ENCODE data around the gene UBE2D1. TPM values are rescaled to one million over a fixed set of nuclear protein-coding genes. Genes with fewer than 3 reads are reported as not detected.
A peak's percentile ranks its signal among the peaks of the same experiment; 100 is the strongest.

UBE2D1 gene
- total RNA-seq, 1 donor = 20.3 TPM

DNA sequence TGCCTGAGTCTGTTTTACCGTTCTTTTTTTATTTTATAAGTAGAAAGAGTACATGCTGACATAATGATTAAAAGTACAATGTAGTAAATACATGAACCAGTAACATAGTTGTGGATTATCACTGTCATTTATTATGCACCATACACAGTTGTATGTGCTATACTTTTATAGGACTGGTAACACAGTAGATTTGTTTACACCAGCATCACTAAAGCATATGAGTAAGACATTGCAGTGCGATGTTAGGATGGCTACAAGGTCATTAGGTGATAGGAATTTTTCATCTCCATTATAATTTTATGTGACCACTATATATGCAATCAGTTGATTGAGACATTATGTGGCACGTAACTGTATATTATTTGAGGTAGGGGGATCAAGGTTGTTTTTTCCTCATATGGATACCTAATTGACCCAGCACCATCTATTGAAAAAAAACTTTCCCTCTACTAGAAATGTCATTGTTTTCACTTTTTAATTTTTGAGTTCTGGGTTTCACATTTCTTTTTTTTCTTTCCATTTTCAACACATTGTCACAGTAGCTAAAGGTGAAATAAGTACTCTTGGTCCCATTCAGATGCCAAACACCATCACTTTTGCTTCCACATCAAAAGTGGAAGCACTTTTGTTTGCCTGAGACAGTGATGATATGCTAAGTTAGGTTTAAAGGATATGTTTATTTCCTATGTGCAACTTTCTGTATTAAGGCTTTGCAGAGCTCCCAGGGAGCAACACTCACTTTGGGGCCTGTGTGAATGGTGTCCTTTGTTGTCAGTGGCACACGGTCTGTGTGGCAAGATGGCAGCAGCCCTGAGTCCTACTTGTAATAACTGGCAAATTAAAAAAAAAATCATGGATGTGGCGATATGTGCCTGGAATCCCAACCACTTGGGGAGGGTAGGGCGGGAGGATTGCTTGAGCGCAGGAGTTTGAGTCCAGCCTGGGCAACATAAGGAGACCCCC is 17.1 kb downstream of the UBE2D1 start:
- Histone ChIP-seq H3K27me3 (ENCODE audit: insufficient read depth, low read length) (no peaks in the 10 kb centered on the region), H2AFZ (ENCODE audit: low read length) (no peak overlapping the region), H4K20me1 (ENCODE audit: insufficient read depth, low read length) (peaks cover 16% of the 10 kb centered on the region), H3K4me3 (ENCODE audit: insufficient read depth, low read length) (no peak overlapping the region), H3K36me3 (ENCODE audit: insufficient read depth, low read length) (no peaks in the 10 kb centered on the region), H3K4me1 (ENCODE audit: insufficient read depth, low read length) (no peaks in the 10 kb centered on the region), H3K27ac (ENCODE audit: low read depth, low read length) (no peak overlapping the region), H3K79me2 (ENCODE audit: insufficient read depth, low read length) (peaks cover 42% of the 10 kb centered on the region), H3K4me2 (ENCODE audit: insufficient read depth, low read length) (no peak overlapping the region), H3K9me3 (ENCODE audit: low read depth, low read length) (no peaks in the 10 kb centered on the region)
- no peak for DNase-seq (ENCODE audit: insufficient read length, low spot score, missing footprints)
- TF ChIP-seq, protein P1, sequence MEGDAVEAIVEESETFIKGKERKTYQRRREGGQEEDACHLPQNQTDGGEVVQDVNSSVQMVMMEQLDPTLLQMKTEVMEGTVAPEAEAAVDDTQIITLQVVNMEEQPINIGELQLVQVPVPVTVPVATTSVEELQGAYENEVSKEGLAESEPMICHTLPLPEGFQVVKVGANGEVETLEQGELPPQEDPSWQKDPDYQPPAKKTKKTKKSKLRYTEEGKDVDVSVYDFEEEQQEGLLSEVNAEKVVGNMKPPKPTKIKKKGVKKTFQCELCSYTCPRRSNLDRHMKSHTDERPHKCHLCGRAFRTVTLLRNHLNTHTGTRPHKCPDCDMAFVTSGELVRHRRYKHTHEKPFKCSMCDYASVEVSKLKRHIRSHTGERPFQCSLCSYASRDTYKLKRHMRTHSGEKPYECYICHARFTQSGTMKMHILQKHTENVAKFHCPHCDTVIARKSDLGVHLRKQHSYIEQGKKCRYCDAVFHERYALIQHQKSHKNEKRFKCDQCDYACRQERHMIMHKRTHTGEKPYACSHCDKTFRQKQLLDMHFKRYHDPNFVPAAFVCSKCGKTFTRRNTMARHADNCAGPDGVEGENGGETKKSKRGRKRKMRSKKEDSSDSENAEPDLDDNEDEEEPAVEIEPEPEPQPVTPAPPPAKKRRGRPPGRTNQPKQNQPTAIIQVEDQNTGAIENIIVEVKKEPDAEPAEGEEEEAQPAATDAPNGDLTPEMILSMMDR (IDR thresholded peaks at IDR 0.05; ENCODE audit: extremely low read depth, low read depth, low read length) = no peak

DNA sequence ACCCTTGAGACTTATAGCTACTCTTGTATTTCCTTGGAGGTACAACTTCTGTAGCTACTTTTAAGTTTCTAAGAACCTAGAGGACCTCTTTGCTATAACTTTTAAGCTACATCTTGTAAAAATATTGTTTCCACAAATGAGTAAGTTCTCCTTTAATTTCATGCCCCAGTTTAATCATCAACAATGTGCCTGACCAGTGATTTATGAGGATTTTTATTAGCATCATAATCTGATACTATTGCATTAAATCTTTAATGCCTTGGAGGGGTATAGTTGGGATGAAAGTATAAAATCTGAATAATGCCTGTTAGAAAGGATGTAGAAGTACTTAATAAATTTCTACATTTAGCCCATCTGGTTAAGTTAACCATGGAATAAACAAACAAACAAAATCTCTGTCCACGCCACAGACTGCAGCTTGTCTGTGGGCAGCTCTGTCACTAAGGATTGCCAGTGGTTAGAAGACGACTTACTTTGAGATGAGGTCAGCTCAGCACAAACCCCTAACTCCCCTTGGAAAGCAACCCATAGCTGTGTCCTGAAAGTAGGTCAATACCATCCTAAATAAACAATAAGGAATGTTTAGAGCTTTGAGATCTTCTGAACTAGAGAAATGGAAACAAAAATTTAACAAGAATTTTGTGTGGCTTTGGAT is 18.3 kb downstream of the UBE2D1 start:
- Histone ChIP-seq H3K79me2 (ENCODE audit: insufficient read depth, low read length) (peaks cover 39% of the 10 kb centered on the region), H2AFZ (ENCODE audit: low read length) (no peak overlapping the region), H3K9me3 (ENCODE audit: low read depth, low read length) (no peaks in the 10 kb centered on the region), H3K27ac (ENCODE audit: low read depth, low read length) (no peak overlapping the region), H3K36me3 (ENCODE audit: insufficient read depth, low read length) (no peaks in the 10 kb centered on the region), H3K4me2 (ENCODE audit: insufficient read depth, low read length) (no peak overlapping the region), H3K4me1 (ENCODE audit: insufficient read depth, low read length) (no peaks in the 10 kb centered on the region), H3K27me3 (ENCODE audit: insufficient read depth, low read length) (no peaks in the 10 kb centered on the region), H3K4me3 (ENCODE audit: insufficient read depth, low read length) (no peak overlapping the region), H4K20me1 (ENCODE audit: insufficient read depth, low read length) (peaks cover 16% of the 10 kb centered on the region)
- peak; percentile 57 for DNase-seq (ENCODE audit: insufficient read length, low spot score, missing footprints)
- TF ChIP-seq, protein P1 (IDR thresholded peaks at IDR 0.05; ENCODE audit: extremely low read depth, low read depth, low read length) = no peak

DNA sequence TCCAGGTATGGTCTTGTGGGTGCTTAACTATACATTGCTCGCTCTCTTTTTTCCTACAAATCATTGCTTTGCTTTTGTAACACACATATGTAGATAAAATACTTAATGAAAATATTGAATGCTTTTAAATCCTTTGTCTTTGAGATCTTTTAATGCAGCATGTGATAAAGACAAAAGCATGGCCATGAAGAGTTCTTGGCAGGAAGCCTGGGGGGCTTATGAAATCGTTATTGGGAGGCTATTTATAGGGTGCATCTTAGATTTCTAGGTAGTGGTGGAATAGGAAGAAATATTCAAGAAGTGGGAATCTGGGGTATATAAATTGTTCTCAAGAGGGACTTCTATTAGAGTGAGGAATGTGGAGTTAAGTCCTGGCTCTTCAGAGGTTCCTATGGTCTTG is 21.9 kb downstream of the UBE2D1 start:
- TF ChIP-seq, protein P1 (IDR thresholded peaks at IDR 0.05; ENCODE audit: extremely low read depth, low read depth, low read length) = no peak
- no peak for DNase-seq (ENCODE audit: insufficient read length, low spot score, missing footprints)
- peaks cover 20% of the 10 kb centered on the region for H3K79me2 ChIP-seq (ENCODE audit: insufficient read depth, low read length)
- no peaks in the 10 kb centered on the region for H3K4me1 ChIP-seq (ENCODE audit: insufficient read depth, low read length)
- H3K4me3 ChIP-seq (ENCODE audit: insufficient read depth, low read length) = no peak overlapping the region
- H3K36me3 ChIP-seq (ENCODE audit: insufficient read depth, low read length) = no peaks in the 10 kb centered on the region
- H3K27ac ChIP-seq (ENCODE audit: low read depth, low read length) = no peak overlapping the region
- H2AFZ ChIP-seq (ENCODE audit: low read length) = no peak overlapping the region
- H3K9me3 ChIP-seq (ENCODE audit: low read depth, low read length) = no peaks in the 10 kb centered on the region
- H3K4me2 ChIP-seq (ENCODE audit: insufficient read depth, low read length) = no peak overlapping the region
- H3K27me3 ChIP-seq (ENCODE audit: insufficient read depth, low read length) = no peaks in the 10 kb centered on the region
- H4K20me1 ChIP-seq (ENCODE audit: insufficient read depth, low read length) = peaks cover 12% of the 10 kb centered on the region

All from osteoblast (primary cell).